ENCODE measurements around the gene TRIO. TPM values are rescaled to one million over a fixed set of nuclear protein-coding genes. Genes with fewer than 3 reads are reported as not detected.
A peak's percentile ranks its signal among the peaks of the same experiment; 100 is the strongest.

Gene TRIO
- polyA plus RNA-seq, 4 donors = 92.8 to 122 (median 116) TPM

GRCh38 chr5:14239404-14239803, 96.3 kb downstream of the TRIO start:
- DNase-seq (ENCODE audit: low read depth in 4 of 4, low spot score in 2 of 4) = no peak

GRCh38 chr5:14239951-14240350, 96.8 kb downstream of the TRIO start:
- no peak for DNase-seq (ENCODE audit: low read depth in 4 of 4, low spot score in 2 of 4)

- DNase-seq (ENCODE audit: low read depth in 4 of 4, low spot score in 2 of 4) = no peak
Measured at GRCh38 chr5:14240359-14240758, 97.2 kb downstream of the TRIO start.

- DNase-seq (ENCODE audit: low read depth in 4 of 4, low spot score in 2 of 4) = no peak
Measured at GRCh38 chr5:14241141-14241540, 98.0 kb downstream of the TRIO start.

GRCh38 chr5:14242447-14242846, 99.3 kb downstream of the TRIO start:
- DNase-seq (ENCODE audit: low read depth in 4 of 4, low spot score in 2 of 4) = no peak

- DNase-seq (ENCODE audit: low read depth in 4 of 4, low spot score in 2 of 4) = no peak
Measured at GRCh38 chr5:14242871-14243383, 99.8 kb downstream of the TRIO start.

- DNase-seq (ENCODE audit: low read depth in 4 of 4, low spot score in 2 of 4) = no peak
Measured at GRCh38 chr5:14243766-14244165, 100.6 kb downstream of the TRIO start.

- DNase-seq (ENCODE audit: low read depth in 4 of 4, low spot score in 2 of 4) = no peak
Measured at GRCh38 chr5:14244721-14245120, 101.6 kb downstream of the TRIO start.

- DNase-seq (ENCODE audit: low read depth in 4 of 4, low spot score in 2 of 4) = no peak
Measured at GRCh38 chr5:14245132-14245925, 102.2 kb downstream of the TRIO start.

- DNase-seq (ENCODE audit: low read depth in 4 of 4, low spot score in 2 of 4) = no peak
Measured at GRCh38 chr5:14246350-14247053, 103.4 kb downstream of the TRIO start.

GRCh38 chr5:14247054-14247386, 103.9 kb downstream of the TRIO start:
- DNase-seq (ENCODE audit: low read depth in 4 of 4, low spot score in 2 of 4) = no peak

GRCh38 chr5:14249258-14250082, 106.3 kb downstream of the TRIO start:
- DNase-seq (ENCODE audit: low read depth in 4 of 4, low spot score in 2 of 4) = peak in 1 of 4 donors; percentile 32

- peak in 3 of 4 donors; percentile 65 to 78 (median 73) for DNase-seq (ENCODE audit: low read depth in 4 of 4, low spot score in 2 of 4)
Measured at GRCh38 chr5:14250084-14250695, 107.0 kb downstream of the TRIO start.

- no peak for DNase-seq (ENCODE audit: low read depth in 4 of 4, low spot score in 2 of 4)
Measured at GRCh38 chr5:14250748-14251701, 107.9 kb downstream of the TRIO start.

GRCh38 chr5:14251733-14252132, 108.6 kb downstream of the TRIO start:
- no peak for DNase-seq (ENCODE audit: low read depth in 4 of 4, low spot score in 2 of 4)

- DNase-seq (ENCODE audit: low read depth in 4 of 4, low spot score in 2 of 4) = no peak
Measured at GRCh38 chr5:14252793-14253192, 109.7 kb downstream of the TRIO start.

- DNase-seq (ENCODE audit: low read depth in 4 of 4, low spot score in 2 of 4) = no peak
Measured at GRCh38 chr5:14254686-14255085, 111.5 kb downstream of the TRIO start.

GRCh38 chr5:14256026-14256690, 113.0 kb downstream of the TRIO start:
- no peak for DNase-seq (ENCODE audit: low read depth in 4 of 4, low spot score in 2 of 4)
